ENCODE results near the gene ENGASE. TPM values are rescaled to one million over a fixed set of nuclear protein-coding genes. Genes with fewer than 3 reads are reported as not detected.

The ENGASE gene
- total and polyA plus RNA-seq, 2 of the 4 experiments (the other 2 are of a cell fraction), result 3.9 to 12.1 TPM

- dilution Hi-C loops (cut with HindIII; ENCODE audit: low sequenced_read_pairs, unreplicated experiment), result no loop called here
These were observed 57.1 kb downstream of the ENGASE start for GRCh38 chr17:79131701-79132100.

More at GRCh38 chr17:79131701-79132100, 57.1 kb downstream of the ENGASE start:
- no peak overlapping the region for H3K56ac ChIP-seq (ENCODE audit: extremely low read depth, insufficient read depth, low read length)
- H3K36me3 ChIP-seq (ENCODE audit: control insufficient read depth, insufficient read depth, low read length), result no peaks in the 10 kb centered on the region
- no peaks in the 10 kb centered on the region; the same call in 1 of the 2 replicates for H3K9me1 ChIP-seq (ENCODE audit: insufficient read depth, low read length)
- no peaks in the 10 kb centered on the region for H3K79me1 ChIP-seq (ENCODE audit: low read depth in 1 of 2, low read length in 2 of 2)
- no peak overlapping the region for H3K27ac ChIP-seq (ENCODE audit: insufficient read depth, low read length)
- H4K5ac ChIP-seq (ENCODE audit: low read depth, low read length), result no peak overlapping the region
- peaks cover 25% of the 10 kb centered on the region for H3K27me3 ChIP-seq (ENCODE audit: control insufficient read depth, insufficient read depth, low read length)
- no peak overlapping the region for H2BK5ac ChIP-seq (ENCODE audit: low read depth, low read length, poor library complexity, severe bottlenecking)
- no peak overlapping the region for H3K23ac ChIP-seq (ENCODE audit: low read depth, low read length)
- no peak overlapping the region for H4K91ac ChIP-seq (ENCODE audit: insufficient read depth, low read depth, low read length)
- H3K4me3 ChIP-seq (ENCODE audit: insufficient read depth, low read depth, low read length), result no peak overlapping the region
- H3K9me3 ChIP-seq (ENCODE audit: control insufficient read depth, insufficient read depth, low read length), result no peaks in the 10 kb centered on the region
- H4K8ac ChIP-seq (ENCODE audit: low read depth in 2 of 2, low read length in 2 of 2), result no peak overlapping the region
- no peaks in the 10 kb centered on the region for H4K20me1 ChIP-seq (ENCODE audit: insufficient read depth, low read length)
- BruUV-seq (replicated peaks), result no TSS peak
- H3K9ac ChIP-seq (ENCODE audit: low read depth, low read length), result no peak overlapping the region
- no peaks in the 10 kb centered on the region for H3K4me1 ChIP-seq (ENCODE audit: control insufficient read depth, insufficient read depth, low read length)
- POLR2A ChIA-PET (ENCODE audit: unreplicated experiment), result no interaction called here
- H2AFZ ChIP-seq (replicated peaks; ENCODE audit: low read length, poor library complexity), result no peak overlapping the region
- intact Hi-C loops (cut with micrococcal nuclease), result no loop called here
- H2AK9ac ChIP-seq (replicated peaks; ENCODE audit: low read depth, low read length, poor library complexity), result no peak overlapping the region
- H3K4me2 ChIP-seq (ENCODE audit: low read depth, low read length), result no peak overlapping the region
- no peak overlapping the region for H3K18ac ChIP-seq (ENCODE audit: low read depth, low read length)
- in situ Hi-C loops (cut with MboI; ENCODE audit: low sequenced_read_pairs), result no loop called here
- no peak overlapping the region for H3K4ac ChIP-seq (ENCODE audit: low read depth, low read length)
- CTCF ChIA-PET, result no interaction called here
- no peak overlapping the region for H2BK120ac ChIP-seq (ENCODE audit: low read depth, low read length)
- no peak overlapping the region for H2BK15ac ChIP-seq (ENCODE audit: low read depth, low read length)
- no peak for DNase-seq
- 52% methylated on average over 5 of the region's 8 CpGs; no CpG with 5 or more reads in 1 of the 2 experiments for WGBS, 2 experiments (ENCODE audit: extremely low coverage in 2 of 2, insufficient read length in 1 of 2)
- H2AK5ac ChIP-seq (ENCODE audit: low read depth, low read length), result no peak overlapping the region
- ATAC-seq (ENCODE audit: low read depth), result no peak
- no peak for TF ChIP-seq POLR2A (IDR thresholded peaks at IDR 0.05; ENCODE audit: low read depth, low read length)
- TF ChIP-seq RAD21 (IDR thresholded peaks at IDR 0.05; ENCODE audit: low read length), result no peak
- TF ChIP-seq FOS (IDR thresholded peaks at IDR 0.05; ENCODE audit: low read depth, low read length), result no peak
- TF ChIP-seq USF2 (IDR thresholded peaks at IDR 0.05; ENCODE audit: low read depth, low read length), result no peak
- no peak for TF ChIP-seq SMC3 (IDR thresholded peaks at IDR 0.05; ENCODE audit: low read depth, low read length)
- TF ChIP-seq MAZ (IDR thresholded peaks at IDR 0.05; ENCODE audit: borderline replicate concordance, low read depth, low read length), result no peak
- TF ChIP-seq RFX5 (IDR thresholded peaks at IDR 0.05; ENCODE audit: low read depth, low read length), result no peak
- TF ChIP-seq CEBPB (IDR thresholded peaks at IDR 0.05; ENCODE audit: low read depth, low read length), result no peak
- TF ChIP-seq CTCF (conservative IDR thresholded peaks at IDR 0.05; ENCODE audit: low read depth, low read length), result no peak
- no peak for TF ChIP-seq RCOR1 (IDR thresholded peaks at IDR 0.05; ENCODE audit: insufficient replicate concordance, low read length)
- no peak for TF ChIP-seq MXI1 (IDR thresholded peaks at IDR 0.05; ENCODE audit: borderline replicate concordance, low read depth, low read length)
- no peak for TF ChIP-seq BHLHE40 (IDR thresholded peaks at IDR 0.05; ENCODE audit: low read depth, low read length)
- no peak for TF ChIP-seq NFE2L2 (IDR thresholded peaks at IDR 0.05; ENCODE audit: low read depth, low read length)
- TF ChIP-seq MAFK (IDR thresholded peaks at IDR 0.05; ENCODE audit: low read depth, low read length), result no peak
- no peak for TF ChIP-seq CHD1 (IDR thresholded peaks at IDR 0.05; ENCODE audit: low read depth, low read length)
- TF ChIP-seq ELK1 (IDR thresholded peaks at IDR 0.05; ENCODE audit: borderline replicate concordance, low read depth, low read length), result no peak
- no peak overlapping the region for H3K14ac ChIP-seq (replicated peaks; ENCODE audit: low read depth, low read length)
- H2BK20ac ChIP-seq (ENCODE audit: low read depth, low read length), result no peak overlapping the region
